AG20443 (cell line): Measurements from ENCODE around the gene SLC4A11.
"Not testable (repeated sequence)": the region's sequence is repeated elsewhere in the genome, so short reads cannot be mapped to it uniquely, and the experiment has no call there.

ENCODE experiments used
- DNase-seq: peaks from one replicate; pipeline ENCODE4 v3.0.0; 2012; ENCODE audit warnings: low spot score, mixed read lengths

Gene SLC4A11

DNA sequence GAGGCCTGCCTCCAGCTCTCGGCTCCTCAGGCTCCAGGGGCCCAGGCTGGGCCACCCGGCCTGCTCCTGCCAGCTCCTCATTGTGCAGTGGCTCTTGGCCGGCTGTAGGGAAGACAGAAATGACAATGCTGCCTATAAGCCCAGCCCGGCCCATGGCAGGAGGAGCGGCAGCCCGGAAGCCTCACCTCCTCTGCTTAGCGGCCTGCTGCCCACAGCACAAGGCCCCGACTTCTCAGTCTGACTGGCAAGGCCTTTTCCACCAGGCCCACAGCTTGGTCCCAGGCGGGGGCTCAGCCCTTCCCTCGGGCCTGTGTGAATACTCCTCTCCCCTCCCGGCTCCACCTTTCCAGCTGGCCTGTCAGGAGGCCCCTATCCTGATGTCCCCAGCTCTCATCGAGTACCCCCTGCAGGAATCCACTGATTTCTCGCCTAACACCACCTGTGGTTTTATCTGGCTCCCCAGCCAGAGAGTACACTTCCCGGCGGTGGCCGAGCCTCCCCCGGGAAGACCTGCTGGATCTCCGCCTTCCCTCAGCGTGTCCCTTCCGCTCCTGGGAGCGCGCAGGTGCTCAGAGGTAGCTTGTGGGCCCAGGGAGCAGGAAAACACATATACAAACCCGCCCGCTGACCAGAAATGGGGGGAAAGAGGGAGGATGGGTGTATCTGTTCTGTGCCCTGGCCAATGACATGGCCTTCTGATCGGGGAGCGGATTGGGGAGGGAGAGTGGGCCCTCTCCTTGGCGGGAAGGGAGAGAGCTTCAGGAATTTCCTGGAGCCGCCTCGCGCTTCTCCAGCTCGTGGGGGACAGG is 35.5 kb downstream of the SLC4A11 start:
- peak; percentile 48 for DNase-seq

GRCh38 chr20:3202965-3203314 is 36.0 kb downstream of the SLC4A11 start:
- DNase-seq: no peak

DNA sequence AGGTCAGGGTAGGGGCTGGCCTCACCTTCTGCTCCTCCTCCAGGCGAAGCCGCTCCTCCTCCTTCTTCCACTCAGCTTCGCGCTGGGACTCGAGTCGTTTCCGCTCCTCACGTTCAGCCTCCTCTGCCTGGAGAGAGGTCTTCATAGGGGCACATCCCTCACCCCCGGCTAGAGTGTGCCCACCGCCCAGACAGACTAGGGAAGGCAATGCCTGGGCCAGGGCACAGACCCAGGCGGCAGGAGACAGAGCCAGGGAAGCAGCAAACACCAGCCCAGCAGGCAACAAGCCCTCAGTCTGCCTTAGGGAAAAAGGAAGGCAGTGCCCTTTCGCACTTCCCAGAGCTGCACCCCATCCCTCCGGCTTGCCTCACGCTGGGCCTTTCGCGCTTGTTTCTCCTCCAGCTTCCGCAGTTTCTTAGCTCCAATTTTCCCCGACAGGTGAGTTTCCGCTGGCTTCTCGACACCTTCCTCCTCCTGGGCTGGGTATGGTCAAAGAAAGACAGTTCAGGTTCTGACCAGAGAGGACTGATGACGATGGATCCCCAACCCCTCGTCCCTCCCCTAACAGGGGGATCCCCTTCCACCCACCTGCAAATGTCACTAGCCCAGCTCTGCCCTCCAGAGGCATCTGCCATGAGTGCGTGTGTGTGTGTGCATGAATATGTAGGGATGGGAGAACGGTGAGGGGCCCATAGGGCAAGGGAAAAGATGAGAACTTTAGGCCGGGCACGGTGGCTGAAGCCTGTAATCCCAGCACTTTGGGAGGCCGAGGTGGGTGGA is 38.8 kb downstream of the SLC4A11 start:
- peak; percentile 5 for DNase-seq

GRCh38 chr20:3199206-3199605 is 39.8 kb downstream of the SLC4A11 start:
- DNase-seq: peak; percentile 5

- peak; percentile 6 for DNase-seq
Measured at GRCh38 chr20:3195590-3196237, 43.3 kb downstream of the SLC4A11 start.

DNA sequence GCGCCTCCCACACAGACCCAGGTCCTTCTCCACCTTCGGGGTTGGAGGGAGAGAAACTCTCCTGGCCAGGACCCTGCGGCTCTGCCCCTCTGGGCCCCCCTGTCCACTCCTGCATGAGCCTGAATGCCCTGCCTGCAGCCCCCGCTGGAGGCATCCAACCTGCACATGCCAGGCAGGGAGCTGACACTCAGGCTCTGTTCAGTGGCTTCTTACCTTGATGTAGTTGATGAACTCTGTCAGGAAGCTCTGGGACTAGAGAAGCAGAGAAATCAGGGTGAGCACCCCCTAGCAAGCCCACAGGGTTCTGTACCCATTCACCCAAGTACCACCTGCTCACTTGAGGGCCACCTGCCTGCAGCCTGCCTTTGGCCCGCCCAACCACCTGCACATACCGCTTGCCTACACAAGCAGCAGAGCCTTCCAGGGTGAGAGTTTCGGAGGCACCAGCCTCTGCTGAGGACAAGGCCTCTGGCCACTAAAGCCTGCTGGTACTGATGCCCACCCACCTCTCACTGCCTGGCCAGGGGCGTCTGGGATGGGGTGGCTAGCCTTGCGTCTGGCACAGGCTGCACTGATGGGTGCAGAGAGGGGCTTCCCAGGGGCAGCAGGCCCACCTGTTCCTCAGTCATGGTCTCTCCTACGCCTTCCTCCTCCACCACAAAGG is 44.2 kb downstream of the SLC4A11 start:
- no peak for DNase-seq

- DNase-seq: no peak
Measured at GRCh38 chr20:3193806-3194616, 45.0 kb downstream of the SLC4A11 start.

DNA sequence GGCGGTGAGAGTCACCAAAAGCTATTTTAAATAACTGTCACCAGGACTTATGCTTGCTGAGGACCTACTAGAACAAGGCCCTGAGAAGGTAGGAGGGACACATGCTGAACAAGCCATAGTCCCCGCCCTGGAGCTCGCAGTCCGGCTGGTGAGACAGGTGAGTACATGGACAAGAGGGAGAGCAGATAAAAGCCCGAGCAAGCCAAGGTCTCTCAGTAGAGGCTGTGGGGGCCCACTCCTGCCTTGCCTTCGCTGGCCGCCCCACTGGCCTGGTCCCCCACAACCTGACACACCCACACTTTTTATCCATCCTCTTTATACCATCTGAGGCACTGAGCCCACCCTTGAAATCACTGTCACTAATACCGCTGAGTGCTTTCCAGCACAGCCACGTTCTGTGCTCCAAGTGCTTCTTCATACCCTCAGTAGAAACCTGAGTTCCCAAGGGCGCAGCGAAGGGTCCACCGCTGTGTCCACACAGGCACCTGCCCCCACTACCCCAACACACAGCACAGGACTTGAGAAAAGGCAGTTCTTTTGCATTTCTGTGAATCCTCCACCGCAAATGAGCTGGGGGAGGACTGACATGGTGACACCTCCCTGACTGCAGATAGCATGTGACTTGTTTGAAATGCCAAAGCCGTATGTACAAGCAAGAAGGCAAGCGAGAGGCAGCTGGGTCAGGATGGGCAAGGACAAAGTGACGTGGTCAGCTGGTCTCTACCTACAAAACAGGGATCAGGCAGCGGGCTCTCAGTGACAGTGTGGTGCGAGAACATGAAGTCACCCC is 46.6 kb downstream of the SLC4A11 start:
- no peak for DNase-seq

GRCh38 chr20:3190681-3191111 is 48.3 kb downstream of the SLC4A11 start:
- peak; percentile 9 for DNase-seq

DNA sequence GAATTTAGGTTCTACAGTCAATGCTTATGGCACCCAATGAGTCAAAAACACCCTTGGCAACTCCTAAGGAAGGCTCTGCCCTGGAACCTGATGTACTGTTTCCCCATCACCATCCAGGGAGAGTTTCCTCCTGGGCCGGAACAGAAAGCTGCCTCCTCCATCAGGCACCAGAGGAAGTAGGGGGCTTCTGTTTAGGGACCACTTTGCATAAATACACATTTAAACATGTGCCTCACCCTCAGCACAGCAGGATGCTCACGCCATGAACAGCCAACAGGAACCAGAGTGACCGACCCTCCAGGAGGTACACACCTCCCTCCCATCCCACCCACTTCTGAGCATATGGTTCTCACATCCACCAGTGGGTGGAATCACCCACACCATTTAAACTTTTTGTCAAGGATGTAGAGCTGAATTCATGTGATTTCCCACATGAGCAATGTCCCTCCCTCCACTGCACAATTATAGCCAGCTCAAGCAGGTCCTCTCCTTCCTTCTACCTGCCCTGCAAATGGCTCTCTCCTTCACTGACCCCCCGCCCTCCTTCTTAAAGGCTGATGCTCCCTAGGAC is 49.3 kb downstream of the SLC4A11 start:
- peak; percentile 4 for DNase-seq

DNA sequence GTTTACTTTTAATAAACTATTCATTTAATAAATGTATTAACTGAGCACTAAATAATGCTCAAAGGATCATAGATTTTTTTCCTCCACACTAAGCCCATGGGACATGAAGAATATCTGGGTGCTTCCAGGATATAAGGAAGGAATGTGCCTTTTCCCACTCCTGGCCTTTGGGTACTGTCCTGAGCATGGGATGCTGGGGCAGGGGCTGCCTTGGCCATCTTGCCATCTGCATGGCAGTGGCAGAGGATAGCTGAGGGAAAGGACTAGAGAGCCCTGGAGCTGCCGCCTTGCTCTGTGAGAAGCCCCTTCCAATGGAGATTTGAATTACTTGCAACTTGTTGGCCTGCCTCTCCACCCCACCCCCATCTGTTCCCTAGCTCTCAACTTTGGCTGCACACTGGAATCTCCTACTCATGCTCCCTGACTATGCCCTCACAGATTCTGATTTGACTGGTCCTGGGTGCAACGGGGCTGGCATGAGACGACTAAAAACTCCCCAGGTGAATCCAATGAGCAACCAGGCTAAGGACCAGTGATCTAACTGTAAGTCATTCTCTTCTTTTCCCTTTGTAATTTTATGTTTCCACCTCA is 50.1 kb downstream of the SLC4A11 start:
- no peak for DNase-seq

GRCh38 chr20:3187861-3188260 is 51.1 kb downstream of the SLC4A11 start:
- not testable (repeated sequence) for DNase-seq

GRCh38 chr20:3183896-3184612 is 54.9 kb downstream of the SLC4A11 start:
- no peak for DNase-seq

DNA sequence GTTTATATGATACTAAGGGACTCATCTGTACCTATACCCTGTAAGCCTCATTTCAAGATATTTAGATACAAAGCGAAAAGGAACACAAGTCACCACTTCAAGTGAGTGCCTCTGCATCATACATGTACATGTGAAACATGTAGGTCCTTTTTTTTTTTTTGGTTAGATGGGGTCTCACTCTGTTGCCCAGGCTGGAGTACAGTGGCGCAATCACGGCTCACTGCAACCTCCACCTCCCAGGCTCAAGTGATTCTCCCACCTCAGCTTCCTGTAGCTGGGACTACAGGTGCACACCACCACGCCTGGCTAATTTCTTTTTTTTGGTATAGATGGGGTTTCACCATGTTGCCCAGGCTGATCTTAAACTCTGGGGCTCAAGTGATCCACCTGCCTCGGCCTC is 56.6 kb downstream of the SLC4A11 start:
- DNase-seq: not testable (repeated sequence)

DNA sequence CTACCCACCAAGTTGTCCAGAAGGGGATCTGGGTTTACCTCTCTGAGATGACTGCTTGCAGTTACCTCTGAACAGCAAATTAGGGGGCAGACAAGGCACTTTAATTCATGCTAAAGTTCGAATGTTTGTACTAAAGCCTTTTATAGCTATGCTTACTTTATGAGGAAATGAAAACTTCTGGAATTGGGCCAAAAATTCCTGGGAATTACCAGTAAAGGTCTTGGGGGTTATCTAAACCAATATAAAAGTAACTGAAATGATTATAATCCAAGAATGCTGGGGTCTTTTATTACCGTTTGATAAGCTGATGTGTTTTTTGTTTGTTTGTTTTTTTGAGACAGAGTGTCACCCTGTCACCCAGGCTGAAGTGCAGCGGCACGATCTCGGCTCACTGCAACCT is 57.7 kb downstream of the SLC4A11 start:
- DNase-seq: no peak

DNA sequence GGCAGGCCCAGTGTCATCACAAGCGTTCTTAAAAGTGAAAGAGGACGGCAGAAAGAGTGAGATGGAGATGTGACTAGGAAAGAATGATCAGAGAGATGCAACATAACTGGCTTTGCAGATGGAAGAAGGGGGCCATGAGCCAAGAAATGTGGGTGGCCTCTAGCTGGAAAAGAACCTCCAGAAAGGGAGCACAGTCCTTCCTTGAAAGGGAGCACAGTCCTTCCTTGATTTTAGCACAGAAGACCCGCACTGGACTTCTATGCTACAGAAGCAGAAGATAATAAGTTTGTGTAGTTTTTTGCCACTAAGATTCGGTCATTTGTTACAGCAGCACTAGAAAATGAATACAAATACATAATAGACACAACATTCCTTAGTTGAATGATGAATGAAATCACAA is 58.7 kb downstream of the SLC4A11 start:
- no peak for DNase-seq

- no peak for DNase-seq
Measured at GRCh38 chr20:3177746-3178485, 61.1 kb downstream of the SLC4A11 start.
